HG03025 (cell line): Measurements from ENCODE around the gene ADAD1.

Source experiments
- ATAC-seq: cut with Tn5 transposase; IDR thresholded peaks from one replicate; pipeline ENCODE4 v1.9.1; 2021; ENCODE audit warnings: mild to moderate bottlenecking, moderate library complexity; ENCODE audit not compliant: unreplicated experiment, low FRiP score

The ADAD1 gene

GRCh38 chr4:122453384-122453995 lies 74.7 kb downstream of the ADAD1 start:
- ATAC-seq, result no peak

GRCh38 chr4:122456231-122457116 lies 77.7 kb downstream of the ADAD1 start, which contains the start of gene IL2:
Gene IL2, minus strand, starts transcription at chr4:122456725. Its CDS starts 285 bp downstream, at chr4:122456440.
- no peak for ATAC-seq

GRCh38 chr4:122458625-122459024 lies 79.8 kb downstream of the ADAD1 start:
- no peak for ATAC-seq

GRCh38 chr4:122469457-122469856 lies 90.6 kb downstream of the ADAD1 start:
- ATAC-seq, result no peak

GRCh38 chr4:122475233-122475632 lies 96.4 kb downstream of the ADAD1 start:
- no peak for ATAC-seq

GRCh38 chr4:122476126-122476525 lies 97.3 kb downstream of the ADAD1 start:
- no peak for ATAC-seq

GRCh38 chr4:122476745-122477144 lies 97.9 kb downstream of the ADAD1 start:
- no peak for ATAC-seq
